K562 (cell line): ENCODE data around the gene PPM1H. TPM values are rescaled to one million over a fixed set of nuclear protein-coding genes. Genes with fewer than 3 reads are reported as not detected.

Experiments
- ATAC-seq: fragments of 200-7000 bp; cut with Tn5 transposase; 3 replicates; pipeline ENCODE4 v1.9.1; 2020; ENCODE audit warnings: moderate library complexity
- BruUV-seq: library from RNA; stranded (reverse); fragments of 400-500 nt; replicated peaks from 2 replicates; lab custom pipeline; 2021; lab: Mats Ljungman, UMichigan
- CTCF ChIA-PET: fragments of 300-600 bp; formaldehyde crosslinking; extraction: SDS; loops from one replicate; lab custom pipeline; 2021; ENCODE audit warnings: low intra/inter-chr PET ratio; lab: Yijun Ruan, JAX
- POLR2A ChIA-PET: fragments of 300-600, 350-650 bp; sonication (Branson Sonifier 250); formaldehyde crosslinking; extraction: SDS; loops from one replicate; lab custom pipeline; 2021; ENCODE audit warnings: antibody characterized with exemption, inconsistent platforms; lab: Yijun Ruan, JAX
- DNase-seq, 4 experiments: peaks; one replicate each; pipeline versions ENCODE4 v3.0.0 to v3.0.0-alpha.2; 2011 to 2018; ENCODE audit warnings: low spot score in 3 of 4, mixed read lengths in 3 of 4; ENCODE audit errors: extremely low read depth in 1 of 4
- FAIRE-seq: peaks from 2 replicates; lab custom pipeline; 2011; peaks lifted over from hg19 to GRCh38; lab: Jason Lieb, UNC
- H2AFZ ChIP-seq: 2 replicates; pipeline ENCODE4 v1.6.0; 2011; ENCODE audit warnings: low read depth, low read length, control low read depth, inconsistent platforms
- H3K27ac ChIP-seq: fragments of 200-600 bp; 3 replicates; pipeline ENCODE4 v1.8.0; 2011; ENCODE audit warnings: low read depth, mild to moderate bottlenecking, control low read depth, inconsistent platforms, low read length, moderate library complexity, mixed read lengths; ENCODE audit errors: extremely low read depth
- H3K27me3 ChIP-seq, 2 experiments: fragments of 300-600 bp in 1 of 2; 2 replicates in 1 of 2; 3 replicates in 1 of 2; pipeline versions ENCODE4 v1.6.0 to v1.8.0; 2011; ENCODE audit warnings: inconsistent platforms in 2 of 2, low read length in 2 of 2, mild to moderate bottlenecking in 1 of 2, mixed read lengths in 1 of 2, moderate library complexity in 1 of 2; ENCODE audit not compliant: control insufficient read depth in 2 of 2, insufficient read depth in 2 of 2
- H3K36me3 ChIP-seq: fragments of 300-600 bp; 3 replicates; pipeline ENCODE4 v1.8.0; 2011; ENCODE audit warnings: mild to moderate bottlenecking, low read length, inconsistent platforms; ENCODE audit not compliant: control insufficient read depth, insufficient read depth
- H3K4me1 ChIP-seq, 2 experiments: fragments of 200-600 bp in 1 of 2; replicated peaks in 1 of 2; 2 replicates in 1 of 2; 3 replicates in 1 of 2; pipeline versions ENCODE4 v1.5.1 to v1.8.0; 2011; ENCODE audit warnings: inconsistent platforms in 2 of 2, low read length in 2 of 2, mild to moderate bottlenecking in 1 of 2, mixed read lengths in 1 of 2, moderate library complexity in 1 of 2; ENCODE audit not compliant: control insufficient read depth in 2 of 2, insufficient read depth in 2 of 2
- H3K4me2 ChIP-seq: 2 replicates; pipeline ENCODE4 v1.6.1; 2011; ENCODE audit warnings: low read length, control low read depth, inconsistent platforms, mixed read lengths; ENCODE audit not compliant: insufficient read depth
- H3K4me3 ChIP-seq: fragments of 200-600 bp; sonication (generic), shearing (Covaris generic); 2 replicates; pipeline ENCODE4 v1.5.1; 2016; ENCODE audit warnings: control low read depth, inconsistent platforms
- H3K79me2 ChIP-seq: fragments of 200-600 bp; 3 replicates; pipeline ENCODE4 v1.8.0; 2011; ENCODE audit warnings: low read length, inconsistent platforms; ENCODE audit not compliant: control insufficient read depth, insufficient read depth
- H3K9ac ChIP-seq, 2 experiments: 2 replicates each; pipeline versions ENCODE4 v1.6.0 to v1.6.1; 2011; ENCODE audit warnings: low read depth in 2 of 2, low read length in 2 of 2, control low read depth in 1 of 2, inconsistent platforms in 1 of 2, mild to moderate bottlenecking in 1 of 2, mixed read lengths in 1 of 2; ENCODE audit not compliant: insufficient read depth in 1 of 2
- H3K9me1 ChIP-seq: one replicate; pipeline ENCODE4 v1.6.0; 2011; ENCODE audit warnings: inconsistent platforms, mild to moderate bottlenecking, low read length, moderate library complexity; ENCODE audit not compliant: control insufficient read depth, insufficient read depth
- H3K9me3 ChIP-seq: replicated peaks from 2 replicates; pipeline ENCODE4 v1.5.1; 2011; ENCODE audit warnings: low read depth, low read length, inconsistent platforms; ENCODE audit not compliant: control insufficient read depth, insufficient read depth
- H4K20me1 ChIP-seq: replicated peaks from 2 replicates; pipeline ENCODE4 v1.6.1; 2011; ENCODE audit warnings: low read length, inconsistent platforms, mixed read lengths; ENCODE audit not compliant: control insufficient read depth, insufficient read depth
- WGBS: fragments of 100-300 bp; shearing (Covaris generic); methylation state at CpG from one replicate; pipeline ENCODE4 v1.1.6; 2016; ENCODE audit warnings: low coverage, mixed read lengths; ENCODE audit not compliant: insufficient coverage; ENCODE audit errors: missing lambda C conversion rate; 5-methylcytosine and 5-hydroxymethylcytosine counted together
- in situ Hi-C: fragments of 300-500 bp; cut with MboI; formaldehyde crosslinking; loops from 4 replicates; pipeline ENCODE4 v1.15.0; 2018; ENCODE audit warnings: inconsistent platforms, mixed read lengths
- intact Hi-C: fragments of 100-400 bp; cut with micrococcal nuclease; formaldehyde crosslinking; loops from 2 replicates; pipeline ENCODE4 v1.14.2; 2022
- polyA plus RNA-seq, 8 experiments: library from polyadenylated mRNA; depleted of rRNA in 4 of 8; stranded (reverse) in 5 of 8; unstranded in 3 of 8; fragments of >200 nt; fragmentation: Nextera tagmentation in 2 of 8; fragmentation: Illumina TruSeq in 1 of 8; extraction: Ambion mirVana in 2 of 8; extraction: Trizol in 1 of 8; gene quantifications; 2 replicates each; pipeline versions ENCODE4 v1.2.1 to v1.2.3, GENCODE V29; 2011 to 2014; ENCODE audit warnings: inconsistent platforms in 1 of 8, missing spikeins in 1 of 8
- total RNA-seq, 7 experiments: library from RNA; depleted of rRNA in 6 of 7; stranded (reverse); fragments of >200 nt in 6 of 7; fragmentation: Illumina TruSeq in 2 of 7; extraction: Trizol in 2 of 7; gene quantifications; 2 replicates each; pipeline versions ENCODE4 v1.2.1 to v1.2.3, GENCODE V29; 2011 to 2021; ENCODE audit warnings: low replicate concordance in 1 of 7
- TF ChIP-seq, protein P1 (sequence below): fragments of 450-650 bp; IDR thresholded peaks from 2 replicates; pipeline ENCODE4 v1.6.1; 2017; ENCODE audit warnings: antibody characterized with exemption

Gene PPM1H
- total and polyA plus RNA-seq, 9 of the 15 experiments (the other 6 are each of a cell fraction or from before 2014, with no cell fraction given) = 5.3 to 29.3 (median 11.3) TPM

DNA sequence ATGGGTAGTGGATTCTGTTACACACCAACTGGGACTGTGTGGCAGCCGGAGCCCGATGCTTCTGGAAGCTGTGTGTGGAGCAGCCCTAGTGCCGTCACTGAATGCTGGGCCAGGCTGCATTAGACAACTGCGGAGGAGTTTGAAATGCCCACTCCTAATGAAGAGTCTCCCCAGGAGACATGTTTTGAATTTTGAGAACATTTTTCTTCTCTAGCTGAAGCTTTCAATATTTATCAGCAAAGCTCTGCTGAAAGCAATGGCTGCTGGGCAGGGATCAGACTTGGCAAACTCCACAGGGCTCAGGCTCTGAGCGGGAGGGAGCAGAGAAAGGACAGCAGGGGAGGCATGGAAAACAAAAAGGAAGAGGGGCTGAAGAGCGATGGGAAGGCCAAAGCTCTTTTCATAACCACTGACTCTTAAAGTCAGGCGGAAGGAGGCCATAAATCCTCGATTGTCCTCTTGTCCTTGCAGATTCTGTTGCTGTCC is 279.2 kb downstream of the PPM1H start:
- TF ChIP-seq, protein P1, sequence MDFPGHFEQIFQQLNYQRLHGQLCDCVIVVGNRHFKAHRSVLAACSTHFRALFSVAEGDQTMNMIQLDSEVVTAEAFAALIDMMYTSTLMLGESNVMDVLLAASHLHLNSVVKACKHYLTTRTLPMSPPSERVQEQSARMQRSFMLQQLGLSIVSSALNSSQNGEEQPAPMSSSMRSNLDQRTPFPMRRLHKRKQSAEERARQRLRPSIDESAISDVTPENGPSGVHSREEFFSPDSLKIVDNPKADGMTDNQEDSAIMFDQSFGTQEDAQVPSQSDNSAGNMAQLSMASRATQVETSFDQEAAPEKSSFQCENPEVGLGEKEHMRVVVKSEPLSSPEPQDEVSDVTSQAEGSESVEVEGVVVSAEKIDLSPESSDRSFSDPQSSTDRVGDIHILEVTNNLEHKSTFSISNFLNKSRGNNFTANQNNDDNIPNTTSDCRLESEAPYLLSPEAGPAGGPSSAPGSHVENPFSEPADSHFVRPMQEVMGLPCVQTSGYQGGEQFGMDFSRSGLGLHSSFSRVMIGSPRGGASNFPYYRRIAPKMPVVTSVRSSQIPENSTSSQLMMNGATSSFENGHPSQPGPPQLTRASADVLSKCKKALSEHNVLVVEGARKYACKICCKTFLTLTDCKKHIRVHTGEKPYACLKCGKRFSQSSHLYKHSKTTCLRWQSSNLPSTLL = no peak
- H3K4me3 ChIP-seq = no peak overlapping the region
- no peaks in the 10 kb centered on the region for H4K20me1 ChIP-seq
- no peaks in the 10 kb centered on the region; the same call in 2 of the 3 replicates for H3K36me3 ChIP-seq
- H3K9ac ChIP-seq = no peak overlapping the region; a peak in 1 of 4 replicates
- H3K4me2 ChIP-seq = no peak overlapping the region
- in situ Hi-C loops = no loop called here
- no peaks in the 10 kb centered on the region for H3K9me3 ChIP-seq
- H3K27ac ChIP-seq = no peak overlapping the region
- intact Hi-C loops = no loop called here
- no peaks in the 10 kb centered on the region for H3K9me1 ChIP-seq
- CTCF ChIA-PET = no interaction called here
- H3K4me1 ChIP-seq = no peaks in the 10 kb centered on the region; a peak in 1 of 5 replicates
- FAIRE-seq (no peak), DNase-seq (no peak), ATAC-seq (no peak)
- H2AFZ ChIP-seq = no peak overlapping the region
- POLR2A ChIA-PET = interaction anchor here (0.6 to 0.7 kb wide), 2 partner anchors 11 to 51 kb away, joined by 3 to 4 read pairs; no protein-coding TSS in a partner anchor
- no peaks in the 10 kb centered on the region for H3K79me2 ChIP-seq
- H3K27me3 ChIP-seq = no peaks in the 10 kb centered on the region
- 48% methylated on average over 8 of the region's 8 CpGs for WGBS
- no TSS peak for BruUV-seq
